Fibroblast of skin of left quadriceps (primary cell): ENCODE data around the gene SIGLEC11.
"Not testable (repeated sequence)": the region's sequence is repeated elsewhere in the genome, so short reads cannot be mapped to it uniquely, and the experiment has no call there.

Source experiments
- DNase-seq, 2 experiments: peaks; one replicate each; pipeline ENCODE4 v3.0.0-alpha.2; 2013; ENCODE audit warnings: low read depth in 2 of 2

SIGLEC11 gene

DNA sequence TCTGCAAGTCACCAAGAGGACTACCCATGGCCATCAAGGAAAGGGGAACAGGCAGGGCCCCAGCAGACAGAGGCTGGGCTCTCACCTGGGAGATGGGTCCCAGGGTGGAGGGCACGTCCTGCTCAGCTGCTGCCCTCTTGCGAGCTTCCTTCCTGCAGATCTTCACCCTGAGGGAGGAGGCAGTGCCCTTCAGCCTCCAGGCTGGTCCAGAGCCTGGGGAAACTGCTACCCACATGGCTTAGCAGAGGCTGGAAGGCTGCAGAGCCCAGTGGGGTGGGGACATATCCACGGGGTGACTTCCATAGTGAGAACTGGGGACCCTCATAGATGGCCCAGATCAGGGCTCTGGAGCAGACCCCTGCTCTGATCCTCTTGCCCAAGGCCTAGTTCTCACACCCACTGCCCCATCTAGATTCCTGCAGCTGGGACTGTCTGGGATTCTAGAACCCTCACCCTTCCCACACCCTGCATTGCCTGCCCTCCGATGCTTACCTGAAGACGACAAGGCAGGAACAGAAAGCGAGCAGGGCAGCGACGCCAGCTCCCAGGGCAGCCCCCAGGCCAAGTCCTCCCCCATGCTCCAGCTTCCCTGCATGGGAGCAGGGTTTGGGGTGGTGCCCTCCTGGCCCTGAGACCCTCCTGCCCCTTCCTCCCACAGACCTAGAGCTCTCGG lies 9.0 kb downstream of the SIGLEC11 start:
- DNase-seq, result no peak

DNA sequence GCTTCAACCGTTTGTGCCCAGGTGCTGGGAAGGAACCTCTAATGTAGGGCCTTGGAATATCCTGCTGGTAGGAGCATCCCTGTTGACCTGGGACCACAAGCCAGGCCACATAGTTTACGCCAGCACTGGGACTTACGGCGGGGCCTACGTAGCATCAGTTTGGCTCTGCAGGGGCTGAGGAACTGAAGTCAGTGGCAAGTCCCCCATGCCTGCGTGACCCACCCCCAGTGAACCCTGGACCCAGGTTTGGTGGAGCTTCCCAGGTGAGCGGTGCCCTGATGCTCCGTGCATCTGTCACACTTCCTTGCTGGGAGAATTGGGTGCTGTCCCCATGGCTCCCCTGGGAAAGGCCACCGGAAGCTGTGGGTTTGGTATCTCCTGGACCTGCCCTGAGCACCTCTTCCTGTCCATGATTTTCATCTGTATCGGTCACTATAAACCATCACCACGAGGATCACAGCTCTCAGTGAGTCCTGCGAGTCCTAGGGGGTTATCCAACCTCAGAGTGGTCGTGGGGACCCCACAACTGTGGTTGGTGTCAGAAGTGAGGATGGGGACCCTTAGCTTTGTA lies 9.9 kb downstream of the SIGLEC11 start:
- no peak for DNase-seq

DNA sequence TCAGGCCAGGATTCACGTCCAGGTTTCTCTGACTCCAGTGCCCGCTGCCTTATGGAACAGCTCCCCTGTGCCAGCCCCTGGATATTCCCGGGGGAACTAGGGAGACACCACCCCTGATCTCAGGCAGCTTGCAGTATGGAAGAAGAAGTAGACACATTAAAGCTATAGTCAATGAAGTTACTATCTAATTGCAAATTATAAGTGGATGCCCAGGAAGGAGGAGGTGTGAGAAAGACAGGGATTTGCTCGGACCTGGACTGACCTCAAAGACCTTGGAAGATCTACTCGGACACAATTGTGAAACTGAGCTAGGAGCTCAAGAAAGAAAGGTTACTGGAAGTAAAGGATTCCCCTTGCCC lies 10.4 kb downstream of the SIGLEC11 start:
- DNase-seq, result no peak

DNA sequence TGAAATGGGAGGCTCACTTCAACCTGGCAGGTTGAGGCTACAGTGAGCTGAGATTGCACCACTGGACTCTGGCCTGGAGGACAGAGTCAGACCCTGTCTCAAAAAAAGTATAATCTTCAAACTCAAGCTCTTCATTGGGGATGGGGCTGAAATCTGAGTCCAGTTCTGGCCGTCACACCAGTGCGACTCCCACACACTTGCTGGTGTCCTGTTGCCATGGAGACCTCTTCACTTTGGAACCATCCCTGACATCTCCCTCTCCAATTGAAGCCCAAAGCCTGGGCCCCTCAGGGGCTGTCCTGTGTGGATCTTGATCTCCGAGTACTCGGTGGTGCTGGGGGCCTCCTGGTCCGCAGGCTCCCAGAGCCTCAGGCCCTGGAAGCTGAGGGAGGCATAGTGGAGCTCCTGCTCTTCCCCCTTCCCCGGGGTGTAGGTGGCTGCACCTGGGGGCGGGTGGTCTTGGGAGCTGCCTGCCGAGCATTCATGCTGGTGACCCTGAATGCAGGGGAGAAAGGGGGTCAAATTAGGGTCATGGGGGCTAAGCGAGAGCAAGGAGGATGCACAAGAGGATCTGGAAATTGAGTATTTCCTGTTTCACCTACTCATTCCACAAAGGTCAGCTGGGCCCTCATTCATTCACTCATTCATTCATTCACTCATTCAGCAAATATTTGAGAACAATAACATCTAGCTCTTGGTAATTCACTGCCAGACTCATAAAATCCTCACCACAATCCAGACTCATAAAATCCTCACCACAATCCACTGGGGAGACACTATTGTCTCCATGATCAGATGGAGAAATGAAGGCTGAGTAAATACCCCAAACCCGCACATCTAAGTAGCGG lies 11.0 kb downstream of the SIGLEC11 start:
- DNase-seq, result no peak

DNA sequence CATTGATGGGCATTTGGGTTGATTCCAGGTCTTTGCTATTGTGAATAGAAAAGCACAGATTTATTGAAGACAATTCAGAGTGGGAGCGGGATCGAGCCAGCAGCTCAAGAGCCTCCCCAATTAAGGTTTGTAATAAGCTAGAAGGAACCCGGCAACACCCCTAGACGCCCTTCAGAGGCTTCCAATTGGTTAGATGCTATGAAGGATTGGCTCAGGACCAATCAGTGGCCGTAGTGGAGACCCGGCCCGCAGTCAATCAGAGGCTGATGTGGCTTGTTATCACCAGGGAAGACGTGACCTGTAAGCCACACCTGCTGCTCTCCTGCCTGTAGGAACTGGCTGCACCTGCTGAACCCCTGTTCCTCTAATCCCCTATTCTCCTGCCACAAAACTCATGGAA lies 14.6 kb downstream of the SIGLEC11 start:
- no peak for DNase-seq

DNA sequence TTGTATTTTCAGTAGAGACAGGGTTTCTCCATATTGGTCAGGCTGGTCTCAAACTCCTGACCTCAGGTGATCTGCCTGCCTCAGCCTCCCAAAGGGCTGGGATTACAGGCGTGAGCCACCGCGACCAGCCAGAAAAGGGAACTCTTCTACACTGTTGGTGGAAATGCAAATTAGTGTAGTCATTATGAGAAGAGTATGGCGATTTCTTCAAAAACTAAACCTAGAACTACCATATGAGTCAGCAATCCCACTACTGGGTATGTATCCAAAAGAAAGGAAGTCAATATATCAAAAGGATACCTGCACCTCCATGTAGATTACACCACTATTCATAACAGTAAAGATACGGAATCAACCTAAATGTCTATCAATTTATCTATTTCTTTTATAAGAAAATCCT lies 16.4 kb downstream of the SIGLEC11 start:
- DNase-seq, result not testable (repeated sequence)

DNA sequence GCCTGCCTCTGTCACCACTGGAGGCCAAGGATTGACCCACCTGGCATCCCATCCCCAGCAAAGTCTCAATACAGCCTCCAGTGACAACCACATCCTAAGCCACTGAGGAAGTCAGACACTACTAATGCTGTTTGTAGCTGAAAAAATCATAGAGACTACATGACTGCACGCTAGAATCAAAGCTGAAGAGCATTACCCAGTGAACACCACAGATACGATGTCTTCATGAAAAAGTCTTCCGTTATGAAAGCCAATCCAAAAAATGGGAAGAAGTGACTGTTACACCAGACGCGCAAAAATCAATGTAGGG lies 20.5 kb downstream of the SIGLEC11 start:
- DNase-seq, result no peak

DNA sequence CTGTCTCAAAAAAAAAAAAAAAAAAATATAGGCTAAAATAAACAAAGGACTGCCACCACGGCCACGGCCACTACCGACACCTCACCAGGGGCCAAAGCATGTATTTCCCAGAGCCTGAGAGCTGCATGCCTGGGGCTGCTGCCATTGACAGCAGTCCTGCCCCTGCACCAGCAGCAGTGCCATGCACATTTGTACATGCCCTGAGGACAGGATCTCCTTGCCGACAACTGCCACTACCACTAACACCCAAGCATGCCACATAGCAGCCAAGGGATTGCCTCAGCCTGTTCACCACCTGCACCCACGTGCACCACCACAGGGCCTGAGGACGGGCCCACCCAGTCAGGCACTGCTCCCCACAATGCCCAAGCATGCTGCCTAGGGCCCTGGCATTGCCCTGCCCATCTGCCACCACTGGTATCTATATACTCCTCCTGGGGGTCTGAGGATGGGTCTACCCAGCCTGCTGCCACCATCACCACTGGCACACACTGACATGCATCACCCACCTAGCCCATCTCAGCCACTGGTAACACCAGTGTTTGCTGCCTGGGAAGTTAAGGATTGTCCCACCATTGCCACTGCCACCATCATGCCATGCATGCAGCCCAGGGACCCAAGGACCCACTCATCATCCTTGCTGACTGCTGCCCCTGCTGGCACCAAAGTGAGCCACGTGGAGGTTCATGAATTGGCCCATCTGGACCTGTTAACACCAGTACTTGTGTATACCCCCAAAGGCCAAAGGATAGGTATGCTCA lies 21.1 kb downstream of the SIGLEC11 start:
- DNase-seq, result no peak

DNA sequence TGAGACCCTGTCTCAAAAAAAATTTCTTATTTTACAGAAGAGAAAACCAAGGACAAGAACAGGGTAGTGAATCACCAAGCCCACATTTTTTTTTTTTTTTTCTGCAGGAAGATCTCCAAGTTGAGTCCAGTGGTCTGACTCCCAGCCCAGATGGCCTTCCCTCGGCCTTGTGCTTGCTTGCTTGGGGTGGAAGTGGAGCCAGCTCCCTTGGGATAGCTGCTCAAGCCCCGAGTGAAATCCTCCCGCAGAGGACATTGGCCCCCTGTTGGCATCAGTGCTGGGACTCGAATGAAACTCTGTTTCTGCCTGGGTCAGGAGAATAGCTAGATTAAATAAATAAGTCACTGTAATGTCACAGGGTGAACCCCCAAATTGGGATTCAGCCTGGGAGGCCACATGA lies 22.3 kb downstream of the SIGLEC11 start:
- DNase-seq, result no peak

DNA sequence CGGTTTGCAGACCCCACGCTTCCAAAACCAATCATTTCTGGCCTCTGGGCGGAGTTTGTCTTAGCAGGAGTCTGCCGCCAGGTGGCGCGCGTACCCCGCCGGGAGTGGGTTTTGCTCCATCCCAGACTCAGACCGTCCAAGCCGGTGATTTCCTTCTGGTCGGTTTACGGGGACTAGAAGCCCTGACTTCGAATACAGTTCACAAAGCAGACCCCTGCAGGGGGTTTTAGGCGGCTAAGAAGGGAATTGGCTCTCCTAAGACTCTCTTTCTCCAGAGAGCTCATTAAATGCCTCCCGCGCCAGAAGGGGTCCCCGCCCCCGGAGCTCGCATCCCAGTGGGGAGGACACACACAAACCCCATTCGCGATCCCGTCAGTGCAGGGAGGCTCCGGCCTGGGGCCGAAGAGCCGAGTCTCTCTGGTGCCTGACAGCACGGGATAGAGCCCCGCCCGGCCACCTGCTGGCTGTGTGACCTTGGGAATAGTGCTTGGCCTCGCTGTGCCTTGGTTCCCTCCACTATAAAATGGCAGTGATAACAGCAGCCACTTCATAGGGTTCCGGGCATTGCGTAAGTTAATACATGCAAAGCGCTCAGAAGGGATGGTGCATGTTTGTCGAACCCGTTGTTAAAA lies 23.1 kb downstream of the SIGLEC11 start:
- DNase-seq, result peak in 1 of 2 experiments; percentile 26

DNA sequence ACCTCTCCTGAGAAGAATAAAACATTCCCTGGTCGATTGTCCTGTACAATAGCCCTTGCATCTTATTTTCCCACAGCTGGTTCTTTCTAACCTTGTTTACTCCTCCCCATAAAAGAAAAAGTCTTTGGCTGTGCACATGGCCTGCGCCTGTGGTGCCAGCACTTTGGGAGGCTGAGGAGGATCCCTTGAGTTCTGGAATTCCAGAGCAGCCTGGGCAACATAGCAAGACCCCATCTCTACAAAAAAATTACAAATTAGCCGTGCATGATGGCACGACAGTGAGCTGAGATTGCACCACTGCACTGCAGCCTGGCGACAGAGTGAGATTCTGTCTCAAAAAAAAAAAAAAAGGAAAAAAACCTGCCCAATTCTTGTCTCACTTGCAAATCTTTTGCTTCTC lies 24.4 kb downstream of the SIGLEC11 start:
- no peak for DNase-seq

DNA sequence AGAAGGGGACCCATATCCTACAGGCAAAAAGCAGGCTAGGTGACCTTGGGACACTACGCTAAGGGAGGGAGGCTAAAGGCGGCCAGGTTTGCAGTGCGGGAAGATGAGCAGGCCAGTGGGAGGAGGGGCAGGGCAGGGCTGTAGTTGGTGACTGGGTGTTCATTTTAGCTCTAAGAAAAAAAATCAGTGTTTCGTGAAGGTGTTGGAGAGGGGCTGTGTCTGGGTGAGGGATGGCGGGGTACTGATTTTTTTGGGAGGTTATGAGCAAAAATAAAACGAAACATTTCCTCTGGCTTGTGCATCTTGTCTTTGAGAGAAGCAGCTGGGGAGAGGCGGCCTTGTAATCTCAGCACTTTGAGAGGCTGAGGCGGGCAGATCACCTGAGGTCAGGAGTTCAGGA lies 27.3 kb downstream of the SIGLEC11 start:
- DNase-seq, result no peak

DNA sequence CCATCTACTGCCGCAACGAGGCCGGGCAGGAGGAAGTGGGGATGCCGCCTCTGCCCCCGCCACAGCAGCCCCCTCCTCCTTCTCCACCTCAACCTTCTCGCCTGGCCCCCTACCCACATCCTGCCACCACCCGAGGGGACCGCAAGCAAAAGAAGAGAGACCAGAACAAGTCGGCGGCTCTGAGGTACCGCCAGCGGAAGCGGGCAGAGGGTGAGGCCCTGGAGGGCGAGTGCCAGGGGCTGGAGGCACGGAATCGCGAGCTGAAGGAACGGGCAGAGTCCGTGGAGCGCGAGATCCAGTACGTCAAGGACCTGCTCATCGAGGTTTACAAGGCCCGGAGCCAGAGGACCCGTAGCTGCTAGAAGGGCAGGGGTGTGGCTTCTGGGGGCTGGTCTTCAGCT lies 28.2 kb downstream of the SIGLEC11 start:
- no peak for DNase-seq

DNA sequence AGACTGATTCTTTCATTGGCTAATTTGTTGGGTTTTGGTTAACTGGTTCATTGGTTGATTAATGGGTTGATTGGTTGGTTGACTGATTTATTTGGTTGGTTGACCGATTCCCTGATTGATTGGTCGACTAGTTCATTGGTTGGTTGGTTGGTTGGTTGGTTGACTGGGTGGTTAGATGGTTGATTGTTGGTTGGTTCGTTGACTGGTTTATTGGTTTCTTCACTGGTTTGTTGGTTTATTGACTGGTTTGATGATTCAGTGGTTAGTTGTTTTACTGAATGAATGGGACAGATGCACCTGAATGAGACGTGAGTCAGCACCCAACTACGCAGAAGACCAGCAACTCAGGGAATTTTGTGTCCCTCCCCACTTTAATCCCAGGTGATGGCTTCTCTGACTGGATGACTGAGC lies 28.9 kb downstream of the SIGLEC11 start:
- DNase-seq, result no peak

DNA sequence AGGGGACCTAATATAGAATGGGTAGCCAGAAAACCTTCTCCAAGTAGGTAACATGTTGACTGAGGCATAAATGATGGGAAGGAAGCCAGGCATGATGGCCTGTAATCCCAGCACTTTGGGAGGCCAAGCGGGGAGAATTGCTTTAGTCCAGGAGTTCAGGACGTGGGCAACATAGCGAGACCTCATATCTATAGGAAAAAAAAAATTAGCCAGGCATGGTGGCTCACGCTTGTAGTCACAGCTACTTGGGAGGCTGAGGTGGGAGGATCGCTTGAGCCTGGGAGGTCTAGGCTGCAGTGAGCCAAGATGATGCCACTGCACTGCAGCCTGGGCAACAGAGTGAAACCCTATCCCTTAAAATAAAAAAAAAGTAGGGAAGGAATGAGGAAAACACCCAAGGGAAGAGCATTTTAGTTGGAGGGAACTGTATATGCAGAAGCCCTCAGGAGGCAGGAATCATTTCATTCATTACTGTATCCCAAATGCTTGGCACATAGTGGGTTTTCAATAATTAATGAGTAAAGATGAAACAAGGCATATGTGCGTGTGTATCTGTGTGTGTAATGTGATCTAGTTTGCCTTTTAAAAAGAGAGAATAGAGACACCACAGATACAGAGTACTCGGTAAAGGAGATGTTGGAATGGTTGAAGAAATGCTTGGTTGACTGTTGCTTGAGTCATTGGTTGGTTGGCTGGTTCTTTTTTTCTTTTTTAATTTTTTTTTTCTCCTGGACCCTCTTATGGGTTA lies 29.5 kb downstream of the SIGLEC11 start:
- no peak for DNase-seq

DNA sequence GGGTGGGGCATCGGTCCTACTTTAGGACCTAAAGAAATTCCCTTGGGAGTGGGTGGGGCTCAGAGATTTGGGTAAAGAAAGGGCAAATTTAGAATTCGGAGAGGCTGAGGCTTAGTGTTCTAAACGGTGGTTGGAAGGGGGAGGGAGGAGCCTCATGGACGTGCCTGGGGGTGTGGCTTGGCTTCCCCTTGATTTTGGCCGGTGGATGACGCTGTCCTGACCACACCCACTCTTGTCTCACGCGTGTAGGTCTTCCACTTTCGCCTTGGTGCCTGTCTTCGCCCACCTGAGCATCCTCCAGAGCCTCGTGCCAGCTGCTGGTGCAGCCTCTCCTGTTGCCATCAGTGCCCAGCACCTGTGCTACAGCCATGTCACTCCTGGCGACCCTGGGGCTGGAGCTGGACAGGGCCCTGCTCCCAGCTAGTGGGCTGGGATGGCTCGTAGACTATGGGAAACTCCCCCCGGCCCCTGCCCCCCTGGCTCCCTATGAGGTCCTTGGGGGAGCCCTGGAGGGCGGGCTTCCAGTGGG lies 30.4 kb downstream of the SIGLEC11 start:
- no peak for DNase-seq

DNA sequence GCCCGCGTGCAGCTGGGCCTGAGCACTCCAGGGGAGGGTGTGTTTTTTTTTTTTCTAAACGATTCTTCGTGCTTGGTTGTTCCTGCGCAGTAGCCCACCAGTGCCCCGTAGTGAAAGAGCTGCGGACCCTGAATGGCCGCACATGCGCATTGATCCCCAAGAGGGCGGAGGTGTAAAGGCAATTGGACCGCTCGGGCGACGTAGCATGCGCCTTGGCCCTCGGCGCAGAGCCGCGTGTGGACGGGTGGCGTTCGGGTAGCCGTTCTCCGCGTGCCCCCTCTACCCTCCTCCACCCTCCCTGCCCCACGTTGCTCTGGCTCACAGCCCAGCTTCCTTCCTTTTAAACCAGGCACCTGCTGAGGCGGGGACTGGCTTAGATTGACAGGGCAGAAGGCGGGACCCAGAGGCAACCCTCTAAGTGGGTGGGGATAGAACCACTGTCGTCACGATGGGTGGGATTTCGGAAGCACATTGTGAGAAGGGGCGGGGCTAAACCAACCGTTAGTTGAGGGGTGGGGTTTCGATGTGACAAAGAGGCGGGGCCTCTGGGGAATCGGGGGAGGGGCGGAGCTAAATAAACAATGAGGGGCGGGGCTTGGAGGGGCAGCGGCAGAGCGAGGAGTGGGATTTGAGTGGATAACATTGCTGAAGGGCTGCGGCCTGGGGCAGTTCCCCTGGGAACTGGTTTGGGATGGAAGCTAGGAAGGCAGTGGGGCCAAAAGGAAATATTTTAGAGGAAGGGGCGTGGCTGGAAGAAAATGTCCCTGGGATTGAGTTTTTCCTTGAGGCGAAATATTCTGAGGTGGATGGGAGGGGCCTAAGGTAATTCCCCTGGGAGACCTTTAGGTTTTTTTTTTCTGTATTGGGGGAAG lies 31.1 kb downstream of the SIGLEC11 start:
- DNase-seq, result peak; percentile 89 to 91

DNA sequence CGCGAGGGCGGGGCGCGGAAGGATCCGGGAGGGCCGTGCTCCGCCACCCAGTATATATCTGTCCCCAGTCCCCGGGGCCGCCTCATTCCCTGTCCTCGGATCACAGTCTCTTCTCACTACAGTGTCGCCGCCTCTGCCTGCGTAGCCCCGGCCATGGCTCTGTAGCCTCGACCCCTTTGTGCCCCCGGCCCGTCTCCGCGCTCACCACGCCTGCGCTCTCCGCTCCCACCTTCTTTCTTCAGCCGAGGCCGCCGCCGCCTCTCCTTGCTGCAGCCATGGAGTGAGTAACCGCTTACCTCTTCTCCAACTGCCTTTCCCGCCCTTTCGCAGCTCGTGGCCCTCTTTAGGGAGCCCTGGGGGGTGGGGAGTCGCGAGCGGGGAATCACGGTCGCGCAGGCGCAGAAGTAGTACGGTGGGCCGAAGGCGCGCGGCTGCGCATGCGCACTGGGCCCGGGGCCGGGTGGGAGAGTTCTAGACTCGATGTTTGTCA lies 31.8 kb downstream of the SIGLEC11 start, which contains the start of the genes ATF5 and NUP62:
Gene ATF5, plus strand, starts transcription at position 85 of the 490 bp plus-strand sequence. CDS start 1,646 bp downstream, outside the sequence.
Gene NUP62, minus strand, starts transcription at position 384 of the 490 bp plus-strand sequence. CDS start 19,697 bp downstream, outside the sequence.
- DNase-seq, result peak; percentile 64 to 65

DNA sequence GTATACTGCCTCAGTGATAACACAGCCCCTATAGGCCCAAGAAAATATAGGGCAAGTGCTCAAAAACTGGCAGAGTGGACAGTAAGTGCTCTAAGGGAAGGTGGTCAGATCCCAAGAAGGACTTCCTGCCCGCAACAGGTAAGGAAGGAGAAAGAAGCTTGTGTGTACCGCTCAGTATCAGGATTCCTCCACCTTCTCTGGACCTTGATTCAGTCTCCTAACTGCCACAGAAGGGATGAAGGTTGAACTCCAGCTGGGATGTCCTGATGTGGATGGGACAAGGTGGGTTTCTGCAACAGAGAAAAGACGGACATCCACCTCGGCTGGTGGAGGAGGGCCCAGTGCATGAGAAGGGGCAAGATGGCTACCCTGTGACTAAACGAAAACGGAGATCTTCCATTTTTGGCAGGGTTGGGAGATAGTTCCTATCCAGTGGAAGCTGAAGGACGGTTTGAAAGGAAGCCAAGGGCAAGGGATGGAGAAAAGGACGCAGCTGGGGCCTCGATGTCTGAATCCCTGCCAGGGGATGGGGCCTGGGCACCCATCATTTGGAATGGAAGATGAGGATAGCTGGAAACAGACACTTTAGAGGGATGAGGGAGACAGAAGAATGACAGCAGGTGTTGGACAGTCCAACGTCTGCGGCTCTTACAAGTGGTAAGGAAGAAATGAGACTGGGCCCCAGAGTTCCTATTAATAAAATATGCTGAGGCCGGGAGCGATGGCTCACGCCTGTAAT lies 33.3 kb downstream of the SIGLEC11 start:
- no peak for DNase-seq
